ENCODE measurements around the gene ZRANB3.

DNA sequence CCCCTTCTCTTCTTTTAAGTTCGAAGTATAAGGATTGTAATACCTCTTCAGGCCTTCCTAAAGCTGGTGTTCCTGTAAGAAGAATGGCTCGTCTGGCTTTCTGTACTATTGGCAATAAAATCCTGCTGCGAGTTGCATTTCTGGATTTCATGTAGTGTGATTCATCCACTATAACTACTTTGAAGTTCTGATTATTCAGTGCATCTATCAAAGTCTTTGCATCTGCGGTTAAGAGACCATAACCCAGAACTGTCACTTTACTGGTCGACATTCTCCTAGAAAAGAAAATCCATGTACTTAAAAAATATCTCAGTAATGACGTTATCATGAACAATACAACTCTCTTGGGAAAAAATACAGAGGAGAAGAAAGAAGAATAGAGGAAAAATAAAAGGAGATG is 181.1 kb downstream of the ZRANB3 start:
- TF ChIP-seq POLR2A (IDR thresholded peaks at IDR 0.05) (no peak), CTCF (IDR thresholded peaks at IDR 0.05) (no peak)

Data from heart left ventricle (tissue), 13 donors.